ENCODE results near the gene DHX8.

DNA sequence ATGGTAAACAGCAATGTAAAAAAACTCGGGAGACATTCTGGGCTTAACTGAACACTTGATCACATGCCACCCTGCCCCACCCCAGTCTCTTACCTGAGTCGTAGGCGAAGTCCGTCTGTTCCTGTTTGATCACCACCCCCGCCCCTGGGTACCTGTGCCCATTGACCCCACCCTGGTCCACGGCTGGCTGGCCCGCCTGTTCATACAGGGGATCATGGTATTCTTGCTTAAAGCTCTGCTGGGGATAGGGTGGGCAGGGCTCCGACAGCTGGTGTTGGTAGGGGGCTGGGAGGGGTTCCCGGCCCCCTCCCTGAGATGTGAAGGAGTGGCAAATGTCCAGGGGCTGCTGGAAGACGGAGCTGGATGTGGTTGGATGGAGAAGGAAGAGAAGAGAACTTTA, 48.8 kb downstream of the DHX8 start:
- TF ChIP-seq EZH2 (IDR thresholded peaks at IDR 0.05; ENCODE audit: borderline replicate concordance, low read depth, low read length, poor library complexity, severe bottlenecking), result no peak
- TF ChIP-seq, protein P1, sequence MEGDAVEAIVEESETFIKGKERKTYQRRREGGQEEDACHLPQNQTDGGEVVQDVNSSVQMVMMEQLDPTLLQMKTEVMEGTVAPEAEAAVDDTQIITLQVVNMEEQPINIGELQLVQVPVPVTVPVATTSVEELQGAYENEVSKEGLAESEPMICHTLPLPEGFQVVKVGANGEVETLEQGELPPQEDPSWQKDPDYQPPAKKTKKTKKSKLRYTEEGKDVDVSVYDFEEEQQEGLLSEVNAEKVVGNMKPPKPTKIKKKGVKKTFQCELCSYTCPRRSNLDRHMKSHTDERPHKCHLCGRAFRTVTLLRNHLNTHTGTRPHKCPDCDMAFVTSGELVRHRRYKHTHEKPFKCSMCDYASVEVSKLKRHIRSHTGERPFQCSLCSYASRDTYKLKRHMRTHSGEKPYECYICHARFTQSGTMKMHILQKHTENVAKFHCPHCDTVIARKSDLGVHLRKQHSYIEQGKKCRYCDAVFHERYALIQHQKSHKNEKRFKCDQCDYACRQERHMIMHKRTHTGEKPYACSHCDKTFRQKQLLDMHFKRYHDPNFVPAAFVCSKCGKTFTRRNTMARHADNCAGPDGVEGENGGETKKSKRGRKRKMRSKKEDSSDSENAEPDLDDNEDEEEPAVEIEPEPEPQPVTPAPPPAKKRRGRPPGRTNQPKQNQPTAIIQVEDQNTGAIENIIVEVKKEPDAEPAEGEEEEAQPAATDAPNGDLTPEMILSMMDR (conservative IDR thresholded peaks at IDR 0.05; ENCODE audit: low read depth, low read length), result no peak

All from A673 (cell line).